H1 (cell line): Measurements from ENCODE around the gene TSPAN1. TPM values are rescaled to one million over a fixed set of nuclear protein-coding genes. Genes with fewer than 3 reads are reported as not detected.

ENCODE experiments used
- BCL11A ChIP-seq, 2 experiments: IDR thresholded peaks; one replicate each; pipeline ENCODE4 v1.6.1; 2011; ENCODE audit warnings: low read depth in 2 of 2, low read length in 2 of 2, mild to moderate bottlenecking in 2 of 2
- CREB1 ChIP-seq: IDR thresholded peaks from 2 replicates; pipeline ENCODE4 v1.6.1; 2012; ENCODE audit warnings: inconsistent platforms
- CTBP2 ChIP-seq: IDR thresholded peaks from 2 replicates; pipeline ENCODE4 v1.7.0; 2011; ENCODE audit warnings: borderline replicate concordance, mild to moderate bottlenecking, moderate library complexity, mixed read lengths, low read length; ENCODE audit not compliant: insufficient read depth, insufficient read length
- GTF2F1 ChIP-seq: IDR thresholded peaks from 2 replicates; pipeline ENCODE4 v1.6.1; 2012; ENCODE audit warnings: low read depth, low read length, improper control_type of control experiment, borderline replicate concordance
- HDAC6 ChIP-seq: IDR thresholded peaks from one replicate; pipeline ENCODE4 v1.7.1; 2012; ENCODE audit warnings: low read depth, mild to moderate bottlenecking, inconsistent platforms, low read length, moderate library complexity
- POLR2A ChIP-seq, 2 experiments: IDR thresholded peaks; 1 replicate in 1 of 2; 2 replicates in 1 of 2; pipeline ENCODE4 v1.6.1; 2011; ENCODE audit warnings: low read depth in 2 of 2, low read length in 2 of 2, mild to moderate bottlenecking in 2 of 2; ENCODE audit errors: control extremely low read depth in 1 of 2
- RAD21 ChIP-seq, 2 experiments: IDR thresholded peaks in 1 of 2; conservative IDR thresholded peaks in 1 of 2; 2 replicates each; pipeline ENCODE4 v1.6.1; 2011; ENCODE audit warnings: low read depth in 2 of 2, low read length in 2 of 2, improper control_type of control experiment in 1 of 2, inconsistent platforms in 1 of 2, mild to moderate bottlenecking in 1 of 2, moderate library complexity in 1 of 2
- polyA plus RNA-seq, 7 experiments: library from polyadenylated mRNA; depleted of rRNA in 3 of 7; stranded (reverse) in 5 of 7; unstranded in 2 of 7; fragments of >200 nt in 5 of 7; fragments of 200-250 nt in 2 of 7; gene quantifications; 1 replicate in 5 of 7; 2 replicates in 1 of 7; 4 replicates in 1 of 7; pipeline versions ENCODE4 v1.2.1 to v1.2.3, GENCODE V29; 2011 to 2013; ENCODE audit warnings: missing spikeins in 2 of 7, mixed read lengths in 2 of 7
- total RNA-seq: library from RNA; stranded (reverse); fragmentation: NEBNext Ultra II Directional; extraction: Animal tissue kit (Norgen Biotek cat#: 25700); gene quantifications from 2 replicates; pipeline ENCODE4 v1.2.1, GENCODE V29; 2021
- TF ChIP-seq, protein P1 (sequence below): IDR thresholded peaks from 2 replicates; pipeline ENCODE4 v1.6.1; 2011; ENCODE audit warnings: low read depth, mild to moderate bottlenecking, low read length; ENCODE audit not compliant: insufficient read depth

The TSPAN1 gene
- total and polyA plus RNA-seq, 2 of the 8 experiments (the other 6 are each of a cell fraction or from before 2014, with no cell fraction given), result 0.05 TPM; not detected in 1

DNA sequence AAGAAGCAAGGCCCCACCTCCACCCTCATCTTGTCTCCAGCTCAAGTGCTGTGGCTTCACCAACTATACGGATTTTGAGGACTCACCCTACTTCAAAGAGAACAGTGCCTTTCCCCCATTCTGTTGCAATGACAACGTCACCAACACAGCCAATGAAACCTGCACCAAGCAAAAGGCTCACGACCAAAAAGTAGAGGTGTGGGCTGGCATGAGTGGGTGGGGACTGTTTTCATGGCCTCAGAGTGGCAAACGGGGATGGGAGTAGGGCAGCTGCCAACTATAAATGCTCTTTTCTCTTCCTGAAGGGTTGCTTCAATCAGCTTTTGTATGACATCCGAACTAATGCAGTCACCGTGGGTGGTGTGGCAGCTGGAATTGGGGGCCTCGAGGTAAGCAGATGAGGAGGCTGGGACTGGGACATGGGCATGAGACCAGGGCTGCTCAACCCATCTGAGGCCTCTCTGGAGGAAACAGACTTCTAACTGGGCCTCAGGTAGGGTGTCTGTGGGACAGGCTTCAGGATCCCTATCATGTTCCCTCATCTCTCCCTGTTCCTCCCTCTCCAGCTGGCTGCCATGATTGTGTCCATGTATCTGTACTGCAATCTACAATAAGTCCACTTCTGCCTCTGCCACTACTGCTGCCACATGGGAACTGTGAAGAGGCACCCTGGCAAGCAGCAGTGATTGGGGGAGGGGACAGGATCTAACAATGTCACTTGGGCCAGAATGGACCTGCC is 10.2 kb downstream of the TSPAN1 start (continued):
- TF ChIP-seq RAD21 (IDR thresholded peaks at IDR 0.05 in 1 of 2, conservative IDR thresholded peaks at IDR 0.05 in 1 of 2; ENCODE audit: low read depth in 2 of 2, low read length in 2 of 2) (no peak), GTF2F1 (no peak), BCL11A (IDR thresholded peaks at IDR 0.05; ENCODE audit: low read depth in 2 of 2, low read length in 2 of 2) (no peak), CREB1 (no peak), POLR2A (IDR thresholded peaks at IDR 0.05; ENCODE audit: control extremely low read depth in 1 of 2, low read depth in 2 of 2, low read length in 2 of 2) (no peak), CTBP2 (no peak), HDAC6 (no peak)
- TF ChIP-seq, protein P1, sequence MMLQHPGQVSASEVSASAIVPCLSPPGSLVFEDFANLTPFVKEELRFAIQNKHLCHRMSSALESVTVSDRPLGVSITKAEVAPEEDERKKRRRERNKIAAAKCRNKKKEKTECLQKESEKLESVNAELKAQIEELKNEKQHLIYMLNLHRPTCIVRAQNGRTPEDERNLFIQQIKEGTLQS, result no peak
